Right lobe of liver (tissue), 6 donors: ENCODE measurements around the gene BSPRY. TPM values are rescaled to one million over a fixed set of nuclear protein-coding genes. Genes with fewer than 3 reads are reported as not detected.

Source experiments
- ATAC-seq, 4 donors: fragments of 200-7000 bp; cut with Tn5 transposase; one replicate each; pipeline ENCODE4 v1.9.1; 2020; ENCODE audit warnings: mild to moderate bottlenecking in 4 of 4, moderate library complexity in 4 of 4
- DNase-seq, 3 donors: peaks; one replicate each; pipeline ENCODE4 v3.0.0-alpha.2; 2020
- H3K27ac ChIP-seq, 3 donors: fragments of 200-600 bp; one replicate each; pipeline ENCODE4 v1.8.0; 2022
- H3K27me3 ChIP-seq, 2 donors: fragments of 200-600 bp; one replicate each; pipeline ENCODE4 v1.8.0; 2022
- H3K36me3 ChIP-seq, 4 donors: fragments of 200-600 bp; sonication (generic) in 1 of 4; one replicate each; pipeline versions ENCODE4 v1.5.1 to v1.8.0; 2017 to 2022; ENCODE audit warnings: control low read depth in 1 of 4
- H3K4me1 ChIP-seq, 4 donors: fragments of 200-600 bp; sonication (generic) in 1 of 4; one replicate each; pipeline versions ENCODE4 v1.5.1 to v1.8.0; 2017 to 2022; ENCODE audit warnings: control low read depth in 1 of 4
- H3K4me3 ChIP-seq, 3 donors: fragments of 200-600 bp; one replicate each; pipeline ENCODE4 v1.8.0; 2022
- H3K9me3 ChIP-seq, 4 donors: fragments of 200-600 bp; sonication (generic) in 1 of 4; one replicate each; pipeline versions ENCODE4 v1.5.1 to v1.8.0; 2017 to 2022; ENCODE audit warnings: control low read depth in 1 of 4
- CTCF ChIP-seq, 4 donors: fragments of 200-600 bp in 3 of 4; fragments of 450-650 bp in 1 of 4; IDR thresholded peaks; one replicate each; pipeline versions ENCODE4 v1.5.1 to v1.8.0; 2016 to 2022; ENCODE audit warnings: antibody characterized with exemption in 4 of 4, mild to moderate bottlenecking in 2 of 4
- POLR2A ChIP-seq: fragments of 450-650 bp; IDR thresholded peaks from one replicate; pipeline ENCODE4 v1.6.1; 2017; ENCODE audit warnings: antibody characterized with exemption, mild to moderate bottlenecking
- WGBS: methylation state at CpG from one replicate; pipeline ENCODE4 v1.1.6; 2018; ENCODE audit warnings: low coverage, low lambda C conversion rate; ENCODE audit not compliant: insufficient coverage; ENCODE audit errors: missing lambda C conversion rate; 5-methylcytosine and 5-hydroxymethylcytosine counted together
- intact Hi-C, 2 donors: fragments of 100-400 bp; cut with DNase I; formaldehyde crosslinking; loops; one replicate each; pipeline versions ENCODE4 v1.11.2 to v1.14.1; 2022
- total RNA-seq, 6 experiments: library from RNA; depleted of rRNA in 2 of 6; stranded (reverse); fragments of >200 nt in 2 of 6; fragmentation: NEBNext Ultra II Directional in 3 of 6; extraction: Animal tissue kit (Norgen Biotek cat#: 25700) in 3 of 6; gene quantifications; one replicate each; pipeline versions ENCODE4 v1.1.0 to v1.2.4, GENCODE V29; 2016 to 2023
- donor health status: DM: no; HTN: yes; CAD: no.
- donor health status: DM: no; HTN: no; CAD: no.
- donor health status: DM: no; HTN: no; CAD: no.
- donor health status: DM: no; HTN: yes; CAD: no.
- donor health status: DM: no; HTN: yes; CAD: no.

BSPRY gene
- total RNA-seq, 6 experiments from 2014 or later: 0.24 to 1.4 (median 0.78) TPM

GRCh38 chr9:113387560-113388230 lies 38.4 kb downstream of the BSPRY start:
- H3K9me3 ChIP-seq: no peaks in the 10 kb centered on the region
- peaks cover 0 to 32% (median 16%) of the 10 kb centered on the region in 4 donors for H3K36me3 ChIP-seq
- intact Hi-C loops: no loop called here
- no peak for TF ChIP-seq CTCF (IDR thresholded peaks at IDR 0.05)
- TF ChIP-seq POLR2A: no peak
- ATAC-seq (peak; percentile 79 to 83 (median 80)), DNase-seq (peak; percentile 74 to 90 (median 84))
- peaks cover 0 to 59% (median 23%) of the 10 kb centered on the region in 4 donors for H3K4me1 ChIP-seq
- WGBS: 33% methylated on average over 7 of the region's 9 CpGs
- peak overlapping the region in 2 of 3 donors; percentile 61 to 62 for H3K27ac ChIP-seq
- H3K4me3 ChIP-seq: peak overlapping the region in 2 of 3 donors; percentile 6 to 7
- no peaks in the 10 kb centered on the region for H3K27me3 ChIP-seq

GRCh38 chr9:113388833-113389232 lies 39.5 kb downstream of the BSPRY start:
- Histone ChIP-seq H3K27me3 (no peaks in the 10 kb centered on the region), H3K27ac (peak overlapping the region in 2 of 3 donors; percentile 7 to 61), H3K9me3 (no peaks in the 10 kb centered on the region), H3K4me3 (no peak overlapping the region), H3K36me3 (peaks cover 0 to 32% (median 16%) of the 10 kb centered on the region in 4 donors), H3K4me1 (peaks cover 0 to 58% (median 22%) of the 10 kb centered on the region in 4 donors)
- WGBS: 23% methylated on average over 12 of the region's 13 CpGs
- peak; percentile 71 to 78 (median 74) for ATAC-seq
- DNase-seq: peak; percentile 82 to 92 (median 90)
- intact Hi-C loops: no loop called here
- TF ChIP-seq POLR2A (no peak), CTCF (IDR thresholded peaks at IDR 0.05) (no peak)

- DNase-seq: no peak
These were observed 40.1 kb downstream of the BSPRY start for GRCh38 chr9:113389451-113389850.

GRCh38 chr9:113390192-113390960 lies 41.0 kb downstream of the BSPRY start:
- Histone ChIP-seq H3K27ac (no peak overlapping the region), H3K4me3 (no peak overlapping the region), H3K4me1 (peaks cover 0 to 68% (median 26%) of the 10 kb centered on the region in 4 donors), H3K9me3 (no peaks in the 10 kb centered on the region), H3K36me3 (peaks cover 0 to 32% (median 16%) of the 10 kb centered on the region in 4 donors), H3K27me3 (no peaks in the 10 kb centered on the region)
- WGBS: 40% methylated on average over 2 of the region's 17 CpGs
- TF ChIP-seq POLR2A: no peak
- TF ChIP-seq CTCF (IDR thresholded peaks at IDR 0.05): no peak
- ATAC-seq (peak in 1 of 4 donors; percentile 14), DNase-seq (no peak)
- intact Hi-C loops: no loop called here

More at GRCh38 chr9:113389451-113389850, 40.1 kb downstream of the BSPRY start:
- intact Hi-C loops: no loop called here
- peaks cover 0 to 32% (median 16%) of the 10 kb centered on the region in 4 donors for H3K36me3 ChIP-seq
- 84% methylated on average over 5 of the region's 11 CpGs for WGBS
- H3K27me3 ChIP-seq: no peaks in the 10 kb centered on the region
- no peak overlapping the region for H3K4me3 ChIP-seq
- peak overlapping the region in 1 of 3 donors; percentile 61 for H3K27ac ChIP-seq
- no peaks in the 10 kb centered on the region for H3K9me3 ChIP-seq
- H3K4me1 ChIP-seq: peaks cover 0 to 63% (median 24%) of the 10 kb centered on the region in 4 donors
- no peak for TF ChIP-seq CTCF (IDR thresholded peaks at IDR 0.05)
- no peak for TF ChIP-seq POLR2A
- no peak for ATAC-seq
